ENCODE measurements around the gene HIVEP3. TPM values are rescaled to one million over a fixed set of nuclear protein-coding genes. Genes with fewer than 3 reads are reported as not detected.
A peak's percentile ranks its signal among the peaks of the same experiment; 100 is the strongest.

The HIVEP3 gene
- total and polyA plus RNA-seq, 7 donors: 0.70 to 3.4 (median 2.1) TPM

DNA sequence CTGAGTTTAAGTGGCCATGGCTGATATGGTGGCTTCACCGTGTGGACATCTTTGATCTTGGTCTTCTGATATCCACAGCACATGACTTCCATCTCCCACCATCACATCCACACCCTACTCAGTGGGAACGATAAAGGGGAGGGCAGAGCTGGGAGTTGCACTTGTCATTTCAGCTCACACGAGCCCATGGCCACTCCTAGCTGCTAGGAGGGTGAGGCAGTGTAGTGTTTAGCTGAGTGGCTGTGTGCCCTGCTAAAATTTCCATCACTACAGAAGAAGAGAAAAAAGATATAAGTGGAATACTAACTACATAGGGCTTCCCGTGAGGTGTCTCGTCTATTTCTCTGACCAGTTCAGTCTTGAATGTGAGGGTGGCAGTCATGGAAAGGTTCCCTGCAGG is 310.9 kb downstream of the HIVEP3 start:
- WGBS, 3 donors: 67 to 76% (median 69%) methylated on average over 5 of the region's 5 CpGs
- Histone ChIP-seq H3K27me3 (ENCODE audit: insufficient read depth in 3 of 3, low read length in 2 of 3) (no peaks in the 10 kb centered on the region), H3K4me3 (no peak overlapping the region), H3K36me3 (ENCODE audit: insufficient read depth in 1 of 2, low read depth in 1 of 2) (no peaks in the 10 kb centered on the region), H3K27ac (no peak overlapping the region), H3K9me3 (no peaks in the 10 kb centered on the region), H3K4me1 (no peaks in the 10 kb centered on the region)
- DNase-seq (no peak), ATAC-seq (no peak)
- no peak for TF ChIP-seq CTCF (IDR thresholded peaks at IDR 0.05)
- intact Hi-C loops (cut with DNase I): no loop called here

- H3K9me3 ChIP-seq: peaks cover 10% of the 10 kb centered on the region
- no peak overlapping the region for H3K4me3 ChIP-seq
- H3K4me1 ChIP-seq: no peaks in the 10 kb centered on the region
- intact Hi-C loops (cut with DNase I): no loop called here
- peak; percentile 33 for TF ChIP-seq CTCF (IDR thresholded peaks at IDR 0.05)
- H3K36me3 ChIP-seq (ENCODE audit: insufficient read depth in 1 of 2, low read depth in 1 of 2): no peaks in the 10 kb centered on the region
- ATAC-seq (no peak), DNase-seq (no peak)
- H3K27ac ChIP-seq: no peak overlapping the region
- 62 to 66% (median 65%) methylated on average over 5 of the region's 5 CpGs for WGBS, 3 donors
- no peaks in the 10 kb centered on the region for H3K27me3 ChIP-seq (ENCODE audit: insufficient read depth in 3 of 3, low read length in 2 of 3)
Measured at GRCh38 chr1:41599912-41600311, 318.8 kb downstream of the HIVEP3 start.

GRCh38 chr1:41598325-41598724 is 320.4 kb downstream of the HIVEP3 start:
- no peak for TF ChIP-seq CTCF (IDR thresholded peaks at IDR 0.05)
- DNase-seq (no peak), ATAC-seq (no peak)
- H3K9me3 ChIP-seq: peaks cover 10% of the 10 kb centered on the region
- H3K4me1 ChIP-seq: no peaks in the 10 kb centered on the region
- H3K27ac ChIP-seq: no peak overlapping the region
- H3K27me3 ChIP-seq (ENCODE audit: insufficient read depth in 3 of 3, low read length in 2 of 3): no peaks in the 10 kb centered on the region
- WGBS, 3 donors: 95 to 99% (median 98%) methylated on average over 3 of the region's 3 CpGs
- no peak overlapping the region for H3K4me3 ChIP-seq
- intact Hi-C loops (cut with DNase I): no loop called here
- H3K36me3 ChIP-seq (ENCODE audit: insufficient read depth in 1 of 2, low read depth in 1 of 2): no peaks in the 10 kb centered on the region

DNA sequence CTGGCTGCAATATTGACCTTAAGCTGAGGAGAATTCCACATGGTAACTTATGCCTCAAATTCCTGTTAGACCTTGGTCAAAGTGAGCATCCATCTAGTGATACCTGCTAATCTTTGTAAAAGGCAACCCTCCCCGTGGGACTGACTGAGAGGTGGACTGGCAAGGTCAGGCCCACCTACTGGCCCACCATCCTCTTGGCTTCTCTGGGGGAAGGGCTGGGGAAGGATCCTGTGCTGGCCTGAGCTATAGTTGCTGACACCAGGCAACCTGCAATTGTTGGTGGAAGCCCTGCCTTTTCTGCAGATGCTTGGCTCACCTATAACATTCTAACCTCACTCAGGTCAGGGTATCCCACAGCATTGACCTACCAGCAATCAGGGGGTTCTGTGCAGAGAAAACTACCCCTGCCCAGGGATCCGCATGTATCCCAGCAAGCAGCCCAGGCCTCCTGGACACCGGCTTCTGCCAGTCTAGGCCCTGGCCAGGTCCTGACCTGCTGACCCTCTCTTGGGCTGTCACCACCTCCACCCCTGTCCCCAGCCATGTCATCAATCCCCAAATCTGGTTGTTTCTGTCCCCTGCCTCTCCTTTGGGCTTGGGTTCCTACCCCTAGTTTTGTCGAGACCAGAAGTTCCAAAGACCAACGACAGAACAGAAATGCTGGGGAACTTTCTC is 326.1 kb downstream of the HIVEP3 start:
- H3K4me3 ChIP-seq: no peak overlapping the region
- intact Hi-C loops (cut with DNase I): no loop called here
- ATAC-seq (no peak), DNase-seq (no peak)
- no peaks in the 10 kb centered on the region for H3K27me3 ChIP-seq (ENCODE audit: insufficient read depth in 3 of 3, low read length in 2 of 3)
- 94 to 95% (median 95%) methylated on average over 5 of the region's 5 CpGs for WGBS, 3 donors
- H3K36me3 ChIP-seq (ENCODE audit: insufficient read depth in 1 of 2, low read depth in 1 of 2): no peaks in the 10 kb centered on the region
- no peak overlapping the region for H3K27ac ChIP-seq
- H3K9me3 ChIP-seq: no peaks in the 10 kb centered on the region
- H3K4me1 ChIP-seq: no peaks in the 10 kb centered on the region
- TF ChIP-seq CTCF (IDR thresholded peaks at IDR 0.05): no peak

DNA sequence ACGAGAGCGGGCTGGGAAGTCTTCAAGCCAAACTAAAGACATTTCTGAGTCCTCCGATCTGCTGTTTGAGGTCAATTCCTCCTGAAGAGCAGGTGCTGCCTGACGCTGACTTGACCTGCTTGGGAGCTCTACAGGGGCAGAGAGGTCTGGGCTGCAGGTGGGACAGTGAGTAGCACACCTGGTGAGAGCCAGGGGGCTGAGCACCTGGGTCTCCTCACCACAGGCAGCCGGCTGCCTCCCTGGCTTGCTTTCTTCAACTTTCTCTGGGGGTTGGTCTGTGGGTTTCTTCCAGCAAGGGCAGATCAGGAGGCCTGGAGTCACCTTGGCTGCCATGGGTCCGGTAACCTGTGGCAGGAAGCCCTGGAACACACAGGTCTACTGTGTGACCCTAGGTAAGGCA is 326.8 kb downstream of the HIVEP3 start:
- no peaks in the 10 kb centered on the region for H3K9me3 ChIP-seq
- ATAC-seq (no peak), DNase-seq (no peak)
- no peak for TF ChIP-seq CTCF (IDR thresholded peaks at IDR 0.05)
- no peaks in the 10 kb centered on the region for H3K27me3 ChIP-seq (ENCODE audit: insufficient read depth in 3 of 3, low read length in 2 of 3)
- H3K4me3 ChIP-seq: no peak overlapping the region
- WGBS, 3 donors: 91 to 94% (median 92%) methylated on average over 6 of the region's 6 CpGs
- H3K4me1 ChIP-seq: no peaks in the 10 kb centered on the region
- intact Hi-C loops (cut with DNase I): no loop called here
- no peak overlapping the region for H3K27ac ChIP-seq
- no peaks in the 10 kb centered on the region for H3K36me3 ChIP-seq (ENCODE audit: insufficient read depth in 1 of 2, low read depth in 1 of 2)
